SH-SY5Y (cell line): Measurements from ENCODE around the gene ALDH1B1.

Experiments used
- GATA2 ChIP-seq: IDR thresholded peaks from 2 replicates; pipeline ENCODE4 v1.6.1; 2011; ENCODE audit warnings: mild to moderate bottlenecking, low read depth, low read length
- GATA3 ChIP-seq: IDR thresholded peaks from 2 replicates; pipeline ENCODE4 v1.6.1; 2011; ENCODE audit warnings: low read depth, mild to moderate bottlenecking, low read length, moderate library complexity

DNA sequence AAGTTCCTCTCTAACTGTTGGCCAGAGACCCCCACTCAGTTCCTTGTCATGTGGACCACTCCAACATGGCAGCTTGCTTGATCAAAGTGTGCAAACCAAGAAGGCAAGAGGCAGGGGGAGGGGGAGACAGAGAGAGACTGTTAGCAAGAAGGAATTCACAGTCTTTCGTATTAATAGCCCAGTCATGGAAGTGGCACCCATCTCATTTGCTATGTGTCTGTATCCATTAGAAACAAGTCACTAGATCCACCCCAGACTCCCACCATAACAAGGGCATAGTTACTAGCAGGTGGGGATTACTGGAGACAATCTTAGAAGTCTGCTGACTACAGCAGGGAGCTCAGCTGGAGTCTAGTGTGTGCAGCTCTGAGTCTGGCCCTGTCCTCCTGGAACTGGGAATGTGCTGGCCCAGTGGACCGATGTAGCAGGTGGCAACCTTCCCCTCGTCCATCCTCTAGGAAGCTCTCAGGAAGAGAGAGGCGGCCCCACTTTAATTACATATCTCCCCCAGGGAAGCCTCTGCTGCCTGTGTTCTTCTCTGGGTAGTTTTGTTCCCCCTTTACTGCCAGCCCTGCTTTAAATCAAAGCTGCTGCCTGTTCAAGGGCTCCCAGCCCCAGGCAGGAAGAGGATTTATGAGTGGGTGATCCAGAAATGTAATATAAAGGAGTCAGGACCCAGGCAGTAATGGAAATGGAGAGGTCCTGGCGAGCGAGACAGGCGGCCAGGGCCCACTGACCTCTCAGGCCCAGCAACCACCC lies 47.8 kb upstream of the ALDH1B1 start:
- TF ChIP-seq GATA3 (no peak), GATA2 (no peak)
